ENCODE measurements around the gene KLB.
"Not testable (repeated sequence)": the region's sequence is repeated elsewhere in the genome, so short reads cannot be mapped to it uniquely, and the experiment has no call there.

The KLB gene

GRCh38 chr4:39427520-39428114, 20.9 kb downstream of the KLB start:
- DNase-seq: no peak

- no peak for DNase-seq
Measured at GRCh38 chr4:39429476-39430334, 23.0 kb downstream of the KLB start.

GRCh38 chr4:39433878-39434492, 27.3 kb downstream of the KLB start:
- no peak for DNase-seq

GRCh38 chr4:39435659-39436563, 29.2 kb downstream of the KLB start:
- no peak for DNase-seq

- DNase-seq: peak; percentile 23
Measured at GRCh38 chr4:39441593-39441992, 34.9 kb downstream of the KLB start.

- peak; percentile 68 for DNase-seq
Measured at GRCh38 chr4:39442998-39443397, 36.3 kb downstream of the KLB start.

- DNase-seq: no peak
Measured at GRCh38 chr4:39446483-39446841, 39.7 kb downstream of the KLB start.

GRCh38 chr4:39446842-39447573, 40.3 kb downstream of the KLB start:
- peak; percentile 45 for DNase-seq

GRCh38 chr4:39450618-39451017, 43.9 kb downstream of the KLB start:
- DNase-seq: no peak

GRCh38 chr4:39451423-39452023, 44.8 kb downstream of the KLB start:
- DNase-seq: no peak

- DNase-seq: no peak
Measured at GRCh38 chr4:39452153-39452859, 45.6 kb downstream of the KLB start.

- DNase-seq: no peak
Measured at GRCh38 chr4:39452860-39453587, 46.3 kb downstream of the KLB start.

GRCh38 chr4:39453738-39454137, 47.0 kb downstream of the KLB start:
- DNase-seq: no peak

GRCh38 chr4:39455486-39455885, 48.8 kb downstream of the KLB start:
- DNase-seq: no peak

GRCh38 chr4:39456946-39457763, 50.4 kb downstream of the KLB start:
- DNase-seq: no peak

GRCh38 chr4:39458161-39458504, 51.4 kb downstream of the KLB start:
- DNase-seq: not testable (repeated sequence)

GRCh38 chr4:39458505-39459300, 52.0 kb downstream of the KLB start, which contains the start of the genes LIAS and RPL9:
TSS of gene LIAS (plus strand) at chr4:39459056. CDS start at chr4:39459118, 62 bp downstream.
TSS of gene RPL9 (minus strand) at chr4:39458922. CDS start at chr4:39458439, 483 bp downstream.
- DNase-seq: peak; percentile 97

- DNase-seq: peak; percentile 59
Measured at GRCh38 chr4:39464886-39465501, 58.3 kb downstream of the KLB start.
